Esophagus muscularis mucosa (tissue), 4 donors: ENCODE results near the gene ENDOG.

ENCODE experiments used
- CTCF ChIP-seq, 3 experiments: fragments of 200-600 bp in 2 of 3; fragments of 450-650 bp in 1 of 3; sonication (generic) in 2 of 3; IDR thresholded peaks; one replicate each; pipeline ENCODE4 v1.5.1; 2017 to 2019; ENCODE audit warnings: antibody characterized with exemption in 3 of 3, mild to moderate bottlenecking in 2 of 3, moderate library complexity in 1 of 3
- EP300 ChIP-seq: sonication (generic); formaldehyde crosslinking; IDR thresholded peaks from one replicate; pipeline ENCODE4 v1.6.1; 2017; ENCODE audit warnings: antibody characterized with exemption
- POLR2AphosphoS5 ChIP-seq, 2 donors: sonication (generic); formaldehyde crosslinking; IDR thresholded peaks; one replicate each; pipeline ENCODE4 v1.6.1; 2017; ENCODE audit warnings: antibody characterized with exemption in 2 of 2

- TF ChIP-seq EP300 (no peak), CTCF (IDR thresholded peaks at IDR 0.05) (no peak), POLR2AphosphoS5 (IDR thresholded peaks at IDR 0.05) (no peak)
These were observed 19.4 kb upstream of the ENDOG start for GRCh38 chr9:128798896-128799295.
